HG03342 (cell line): ENCODE results near the gene HELLS.
"Not testable (repeated sequence)": the region's sequence is repeated elsewhere in the genome, so short reads cannot be mapped to it uniquely, and the experiment has no call there.

Experiments
- ATAC-seq: cut with Tn5 transposase; IDR thresholded peaks from one replicate; pipeline ENCODE4 v1.9.1; 2021; ENCODE audit warnings: mild to moderate bottlenecking, moderate library complexity; ENCODE audit not compliant: unreplicated experiment

Gene HELLS

DNA sequence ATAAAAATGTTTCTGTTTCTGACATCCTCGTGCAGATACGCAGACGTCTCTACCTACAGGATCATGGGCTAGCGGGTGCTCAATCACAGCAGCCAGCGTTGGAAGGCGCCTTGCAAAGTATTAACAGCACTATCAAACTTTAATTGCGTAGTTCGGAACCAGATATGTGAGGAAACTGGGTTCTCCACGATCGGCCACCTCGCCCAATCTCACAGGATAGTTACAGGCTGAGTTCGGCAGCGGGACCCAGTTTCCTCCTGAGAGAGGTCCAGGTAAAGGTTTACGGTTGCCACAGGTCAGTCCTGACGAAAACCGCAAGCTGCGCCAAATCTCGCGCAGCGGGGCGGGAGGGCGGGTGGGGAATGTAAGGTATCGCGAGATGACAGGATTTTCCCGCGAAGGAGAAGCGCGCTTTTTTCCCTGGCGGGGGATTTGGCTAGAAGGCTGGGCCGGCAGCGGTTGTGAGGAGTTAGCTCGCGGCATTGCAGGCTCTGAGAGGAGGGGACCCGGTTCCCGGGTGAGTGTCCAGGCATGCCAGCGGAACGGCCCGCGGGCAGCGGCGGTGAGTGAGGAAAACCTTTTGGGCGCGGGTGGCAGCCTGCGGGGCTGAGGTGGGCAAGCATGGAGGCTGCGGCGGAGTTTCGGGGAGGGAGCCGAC, at the start of gene HELLS:
Gene HELLS (plus strand): TSS at position 398 of the 658 bp plus-strand sequence. CDS start 134 bp downstream, at position 532.
- ATAC-seq, result peak; percentile 76

- no peak for ATAC-seq
Observed at GRCh38 chr10:94496010-94496409, 49.6 kb upstream of the HELLS start.

- ATAC-seq, result no peak
Observed at GRCh38 chr10:94496646-94497045, 48.9 kb upstream of the HELLS start.

DNA sequence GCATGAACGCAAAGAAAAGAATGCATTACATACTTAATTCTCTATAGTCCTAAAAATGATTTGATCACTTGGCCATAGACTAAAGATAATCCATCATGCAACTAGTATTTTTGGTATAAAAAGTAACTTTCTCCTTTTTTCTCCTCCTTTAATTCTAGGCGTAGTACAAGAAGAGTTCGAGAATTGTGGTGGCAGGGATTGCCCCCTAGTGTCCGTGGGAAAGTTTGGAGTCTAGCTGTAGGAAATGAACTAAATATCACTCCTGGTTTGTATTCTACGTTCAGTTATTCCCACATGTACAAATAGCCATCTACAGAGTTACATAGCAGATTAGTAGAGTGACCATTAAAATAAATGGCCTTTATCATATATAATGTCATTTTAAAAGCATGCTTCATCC, 45.5 kb upstream of the HELLS start:
- no peak for ATAC-seq

DNA sequence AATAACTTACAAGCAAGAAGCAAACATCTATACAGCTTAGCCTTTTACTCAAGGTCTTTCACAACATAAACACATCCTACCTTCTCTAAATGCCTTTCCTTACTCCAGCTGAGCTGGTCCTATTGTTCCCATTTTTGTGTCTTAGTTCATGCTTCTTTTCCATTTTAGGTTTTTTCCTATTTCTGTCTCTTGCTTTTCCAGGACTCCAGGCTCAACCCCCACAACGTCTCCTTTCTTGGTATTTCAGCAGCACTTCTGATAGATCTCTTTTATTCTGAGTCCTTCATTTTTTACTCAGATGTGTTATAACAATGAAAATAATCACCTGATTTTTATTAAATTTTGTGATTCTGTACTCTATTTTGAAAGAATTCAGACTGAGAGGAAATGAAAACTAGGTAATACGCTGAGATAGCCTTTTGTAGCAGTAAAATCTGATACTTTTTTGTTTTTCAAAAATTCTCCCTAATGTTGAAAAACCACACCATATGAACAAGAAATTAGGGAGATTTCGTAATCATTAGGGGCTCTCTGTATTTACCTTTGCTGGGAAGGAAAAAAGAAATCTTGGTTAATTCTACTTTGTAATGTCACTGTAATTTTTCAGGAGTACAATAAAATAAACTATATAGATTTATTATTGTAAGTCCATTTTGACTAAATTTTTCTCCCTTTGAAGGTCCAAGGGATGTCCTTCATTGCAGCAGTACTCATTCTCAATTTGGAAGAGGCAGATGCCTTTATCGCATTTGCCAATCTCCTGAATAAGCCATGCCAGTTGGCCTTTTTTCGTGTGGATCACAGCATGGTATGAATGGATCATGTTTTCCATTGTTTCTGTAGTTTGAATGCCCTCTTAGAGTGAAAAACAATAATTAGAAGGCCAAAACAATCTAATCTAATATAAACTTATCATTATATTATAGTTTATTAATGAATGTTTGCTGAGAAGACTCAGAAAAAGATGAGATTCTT, 24.0 kb upstream of the HELLS start:
- ATAC-seq, result no peak

DNA sequence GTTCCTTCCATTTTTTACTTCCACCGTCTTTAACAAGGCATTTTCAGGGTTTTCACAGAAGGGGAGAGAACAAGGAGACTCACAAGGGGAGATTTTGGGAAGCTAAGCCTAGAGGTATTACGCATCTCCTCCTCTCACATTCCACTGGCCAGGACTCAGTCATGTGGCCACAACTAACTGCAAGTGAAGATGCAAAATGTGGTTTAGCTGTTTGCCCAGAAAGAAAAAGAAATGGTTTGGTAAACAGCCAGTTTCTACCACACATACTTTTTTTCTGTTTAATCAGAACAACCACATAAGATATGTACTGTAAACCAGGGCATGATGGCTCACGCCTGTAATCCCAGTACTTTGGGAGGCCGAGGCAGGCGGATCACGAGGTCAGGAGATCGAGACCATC, 21.4 kb upstream of the HELLS start:
- no peak for ATAC-seq

DNA sequence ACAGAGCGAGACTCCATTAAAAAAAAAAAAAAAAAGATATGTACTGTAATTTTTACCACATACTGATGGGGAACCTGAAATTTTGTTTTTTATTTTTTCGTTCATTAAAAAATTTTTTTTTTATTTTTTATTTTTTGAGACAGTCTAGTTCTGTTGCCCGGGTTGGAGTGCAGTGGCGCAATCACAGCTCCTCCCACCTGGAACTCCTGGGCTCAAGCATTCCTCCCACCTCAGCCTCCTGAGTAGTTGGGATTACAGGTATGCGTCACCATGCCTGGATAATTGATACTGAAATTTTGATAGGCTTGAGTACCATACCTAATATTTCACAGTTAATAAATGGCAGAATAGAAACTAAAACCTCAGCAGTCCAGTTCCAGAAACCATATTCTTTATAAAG, 20.9 kb upstream of the HELLS start:
- no peak for ATAC-seq

GRCh38 chr10:94531550-94531949, 14.0 kb upstream of the HELLS start:
- ATAC-seq, result not testable (repeated sequence)

DNA sequence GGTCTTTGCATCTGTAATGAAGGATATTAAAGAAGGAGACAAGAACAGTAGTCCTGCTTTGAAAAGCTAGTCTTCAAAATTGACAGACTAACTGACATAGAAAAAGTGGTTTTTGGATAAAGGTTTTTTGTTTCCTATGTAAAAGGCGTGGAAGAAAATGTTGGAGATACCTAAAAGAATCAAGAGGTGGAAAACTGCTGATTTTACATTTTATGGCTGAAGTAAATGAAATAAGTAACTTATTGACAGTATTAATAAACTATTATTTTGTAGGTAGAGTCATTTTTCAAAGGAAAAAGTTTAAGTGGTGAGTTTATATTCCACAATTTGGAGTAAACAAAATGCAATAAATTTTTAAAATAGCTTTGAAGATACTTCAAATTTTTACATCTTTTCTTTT, 12.6 kb upstream of the HELLS start:
- ATAC-seq, result no peak

DNA sequence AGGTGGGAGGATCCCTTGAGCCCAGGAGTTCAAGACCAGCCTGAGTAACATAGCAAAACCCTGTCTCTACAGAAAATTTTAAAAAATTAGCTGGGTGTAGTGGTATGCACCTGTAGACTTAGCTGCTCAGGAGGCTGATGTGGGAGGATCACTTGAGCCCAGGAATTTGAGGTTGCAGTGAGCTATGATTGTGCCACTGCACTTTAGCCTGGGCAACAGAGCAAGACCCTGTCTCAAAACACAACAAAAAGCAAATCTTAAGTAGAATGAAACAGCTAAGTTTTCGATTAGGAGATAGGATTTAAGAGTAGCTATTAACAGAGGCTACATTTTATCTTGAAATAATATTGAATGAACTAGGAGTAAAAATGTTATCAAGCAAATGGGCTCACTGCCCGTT, 3.3 kb upstream of the HELLS start:
- ATAC-seq, result not testable (repeated sequence)

GRCh38 chr10:94546049-94546900, 687 bp downstream of the HELLS start:
- ATAC-seq, result peak; percentile 10

GRCh38 chr10:94546901-94547185, 1.3 kb downstream of the HELLS start:
- ATAC-seq, result no peak

DNA sequence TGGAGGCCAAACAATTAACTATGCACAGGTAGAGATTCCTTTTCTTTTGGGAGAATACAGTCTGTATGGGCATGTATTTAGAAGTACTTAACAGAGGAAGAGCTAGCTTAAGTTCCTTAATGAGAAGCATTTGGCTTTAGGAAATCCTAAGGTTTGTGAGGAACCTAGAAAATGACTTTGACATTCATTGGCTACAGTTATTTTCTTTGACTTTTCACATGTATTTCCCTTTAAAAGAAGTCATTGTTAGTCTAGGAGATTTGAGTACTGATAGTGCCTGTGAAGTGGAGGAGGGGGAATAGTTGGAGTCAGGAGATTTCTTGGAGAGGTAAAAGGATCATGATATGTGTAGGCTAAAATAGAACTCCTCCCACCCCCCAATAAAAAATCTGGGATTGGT, 3.6 kb downstream of the HELLS start:
- no peak for ATAC-seq

DNA sequence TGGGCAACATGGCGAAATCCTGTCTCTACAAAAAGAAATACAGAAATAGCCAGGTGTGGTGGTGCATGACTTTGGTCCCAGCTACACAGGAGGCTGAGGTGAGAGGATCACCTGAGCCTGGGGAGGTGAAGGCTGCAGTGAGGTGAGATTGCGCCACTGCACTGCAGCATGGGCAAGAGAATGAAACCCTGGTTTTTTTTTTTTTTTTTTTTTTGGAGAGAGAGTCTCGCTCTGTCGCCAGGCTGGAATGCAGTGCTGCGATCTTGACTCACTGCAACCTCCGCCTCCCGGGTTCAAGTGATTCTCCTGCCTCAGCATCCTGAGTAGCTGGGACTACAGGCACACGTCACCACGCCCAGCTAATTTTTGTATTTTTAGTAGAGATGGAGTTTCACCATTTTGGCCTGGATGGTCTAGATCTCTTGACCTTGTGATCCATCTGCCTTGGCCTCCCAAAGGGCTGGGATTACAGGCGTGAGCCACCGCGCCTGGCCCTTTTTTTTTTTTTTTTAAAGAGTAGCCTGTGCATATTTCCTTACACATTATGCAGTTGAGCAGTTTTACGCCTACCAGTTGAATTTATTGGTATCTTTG, 22.2 kb downstream of the HELLS start:
- ATAC-seq, result not testable (repeated sequence)

GRCh38 chr10:94571081-94571480, 25.5 kb downstream of the HELLS start:
- ATAC-seq, result no peak

DNA sequence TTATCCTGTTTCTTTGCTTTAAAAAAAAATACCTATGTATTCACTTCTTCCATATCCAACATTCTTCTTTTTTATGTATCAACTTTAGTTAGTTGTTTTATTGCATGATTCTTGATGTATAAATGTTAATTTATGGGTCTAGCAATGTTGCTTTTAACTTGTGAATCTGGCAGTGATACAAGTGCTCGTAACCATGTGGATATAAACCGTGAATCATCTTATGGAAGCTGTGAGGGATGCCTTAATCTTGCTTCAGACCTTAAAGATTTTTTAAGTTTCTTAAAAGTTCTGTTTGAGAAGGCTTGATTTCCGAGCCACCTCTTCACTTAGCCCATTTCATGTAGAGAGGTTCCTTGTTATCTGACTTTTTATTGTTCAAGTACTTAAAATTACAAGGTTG, 25.9 kb downstream of the HELLS start:
- no peak for ATAC-seq

DNA sequence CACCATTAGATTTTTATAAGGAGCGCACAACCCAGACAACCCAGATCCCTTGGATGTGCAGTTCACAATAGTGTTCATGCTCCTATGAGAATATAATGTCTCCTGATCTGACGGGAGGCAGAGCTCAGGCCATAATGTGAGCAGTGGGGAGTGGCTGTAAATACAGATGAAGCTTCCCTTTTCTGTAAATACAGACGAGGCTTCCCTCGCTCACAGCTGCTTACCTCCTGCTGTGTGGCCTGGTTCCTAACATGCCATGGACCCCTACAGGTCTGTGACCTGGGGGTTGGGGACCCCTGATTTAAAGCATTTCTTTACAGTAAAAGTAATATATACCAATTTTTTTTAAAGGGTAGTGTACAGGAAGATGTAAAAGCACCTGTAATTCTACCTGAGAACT, 33.2 kb downstream of the HELLS start:
- ATAC-seq, result no peak

GRCh38 chr10:94583124-94583523, 37.5 kb downstream of the HELLS start:
- ATAC-seq, result no peak

DNA sequence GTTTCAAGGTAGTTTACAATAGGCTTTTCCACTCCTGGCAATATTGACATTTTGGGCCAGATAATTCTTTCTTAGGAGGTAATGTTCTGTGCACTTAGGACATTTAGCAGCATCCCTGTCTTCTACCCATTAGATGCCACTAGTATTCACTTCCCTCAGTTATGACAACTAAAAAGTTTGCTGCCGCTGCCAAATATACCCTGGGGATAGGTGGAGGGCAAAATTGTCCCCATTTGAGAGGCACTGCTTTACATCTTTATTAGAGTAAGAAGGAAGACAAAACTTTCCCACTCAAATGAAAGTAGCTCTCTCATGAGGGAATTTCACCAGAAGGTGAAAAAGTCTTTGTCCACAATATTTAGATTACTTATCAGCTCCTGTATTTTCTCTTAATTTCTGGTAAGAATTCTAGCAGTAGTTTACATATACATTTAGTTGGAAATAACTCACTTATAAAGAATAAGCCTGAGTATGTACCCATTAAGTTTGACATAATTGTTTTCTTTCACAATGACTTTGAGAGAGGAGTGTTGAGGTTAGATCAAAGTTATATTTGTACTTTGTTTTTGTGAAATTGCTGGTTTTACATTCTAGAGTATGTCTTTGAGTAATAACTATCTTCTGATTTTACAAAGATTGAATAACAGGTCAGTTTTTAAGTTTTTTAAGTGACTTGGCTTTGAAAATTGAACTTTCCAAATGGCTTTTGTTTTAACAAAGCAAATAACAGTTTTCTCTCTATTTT, 46.0 kb downstream of the HELLS start:
- peak; percentile 80 for ATAC-seq
